ENCODE measurements around the gene SIRPB1. TPM values are rescaled to one million over a fixed set of nuclear protein-coding genes. Genes with fewer than 3 reads are reported as not detected.
"Not testable (repeated sequence)": the region's sequence is repeated elsewhere in the genome, so short reads cannot be mapped to it uniquely, and the experiment has no call there.

The SIRPB1 gene
- total RNA-seq, 1 donor from 2014 or later: 6.7 TPM

- DNase-seq (ENCODE audit: low read depth): peak; percentile 57
Observed at GRCh38 chr20:1636621-1637020, 16.8 kb upstream of the SIRPB1 start.

- DNase-seq (ENCODE audit: low read depth): no peak
Observed at GRCh38 chr20:1635291-1635979, 15.6 kb upstream of the SIRPB1 start.

GRCh38 chr20:1633535-1633934 lies 13.7 kb upstream of the SIRPB1 start:
- DNase-seq (ENCODE audit: low read depth): peak; percentile 11

GRCh38 chr20:1632178-1632577 lies 12.4 kb upstream of the SIRPB1 start:
- DNase-seq (ENCODE audit: low read depth): no peak

GRCh38 chr20:1631309-1632151 lies 11.7 kb upstream of the SIRPB1 start:
- peak; percentile 38 for DNase-seq (ENCODE audit: low read depth)

GRCh38 chr20:1630186-1630585 lies 10.4 kb upstream of the SIRPB1 start:
- DNase-seq (ENCODE audit: low read depth): no peak

- DNase-seq (ENCODE audit: low read depth): no peak
Observed at GRCh38 chr20:1629321-1629720, 9.5 kb upstream of the SIRPB1 start.

GRCh38 chr20:1628621-1629020 lies 8.8 kb upstream of the SIRPB1 start:
- no peak for DNase-seq (ENCODE audit: low read depth)

- DNase-seq (ENCODE audit: low read depth): no peak
Observed at GRCh38 chr20:1627200-1627550, 7.4 kb upstream of the SIRPB1 start.

GRCh38 chr20:1626528-1627199 lies 6.9 kb upstream of the SIRPB1 start:
- no peak for DNase-seq (ENCODE audit: low read depth)

GRCh38 chr20:1625083-1625690 lies 5.4 kb upstream of the SIRPB1 start:
- DNase-seq (ENCODE audit: low read depth): no peak

- DNase-seq (ENCODE audit: low read depth): no peak
Observed at GRCh38 chr20:1623501-1624205, 3.8 kb upstream of the SIRPB1 start.

- no peak for DNase-seq (ENCODE audit: low read depth)
Observed at GRCh38 chr20:1622450-1622849, 2.6 kb upstream of the SIRPB1 start.

GRCh38 chr20:1621316-1621715 lies 1.5 kb upstream of the SIRPB1 start:
- no peak for DNase-seq (ENCODE audit: low read depth)

GRCh38 chr20:1618954-1619540 lies 762 bp downstream of the SIRPB1 start:
- no peak for DNase-seq (ENCODE audit: low read depth)

- no peak for DNase-seq (ENCODE audit: low read depth)
Observed at GRCh38 chr20:1618479-1618878, 1.3 kb downstream of the SIRPB1 start.

- no peak for DNase-seq (ENCODE audit: low read depth)
Observed at GRCh38 chr20:1616858-1617434, 2.9 kb downstream of the SIRPB1 start.

GRCh38 chr20:1610404-1610803 lies 9.4 kb downstream of the SIRPB1 start:
- not testable (repeated sequence) for DNase-seq (ENCODE audit: low read depth)

GRCh38 chr20:1608678-1609347 lies 11.0 kb downstream of the SIRPB1 start:
- DNase-seq (ENCODE audit: low read depth): not testable (repeated sequence)

GRCh38 chr20:1600736-1601135 lies 19.1 kb downstream of the SIRPB1 start:
- DNase-seq (ENCODE audit: low read depth): peak; percentile 38
